ENCODE data around the gene CDK14.

DNA sequence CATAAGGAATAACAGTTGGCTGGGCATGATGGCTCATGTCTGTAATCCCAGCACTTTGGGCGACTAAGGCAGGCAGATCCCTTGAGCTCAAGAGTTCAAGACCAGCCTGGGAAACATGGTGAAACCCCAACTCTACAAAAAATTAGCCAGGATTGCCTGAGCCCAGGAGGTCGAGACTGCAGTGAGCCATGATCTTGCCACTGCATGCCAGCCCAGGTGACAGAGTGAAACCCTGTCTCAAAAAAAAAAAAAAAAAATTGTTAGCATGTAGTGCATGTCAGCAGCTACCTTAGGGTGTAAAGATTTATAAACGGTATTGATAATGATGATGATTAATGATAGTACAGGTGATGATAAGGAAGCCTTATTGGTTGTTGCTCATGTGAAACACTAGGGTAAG is 336.9 kb downstream of the CDK14 start:
- TF ChIP-seq POLR2A (IDR thresholded peaks at IDR 0.05; ENCODE audit: low read depth, low read length) (no peak), EZH2 (IDR thresholded peaks at IDR 0.05; ENCODE audit: borderline replicate concordance, low read depth, low read length, severe bottlenecking) (no peak), POLR2AphosphoS5 (IDR thresholded peaks at IDR 0.05; ENCODE audit: insufficient read depth, low read depth, low read length) (no peak), FOS (IDR thresholded peaks at IDR 0.05; ENCODE audit: borderline replicate concordance, insufficient read depth, low read length) (no peak)
- TF ChIP-seq, protein P1, sequence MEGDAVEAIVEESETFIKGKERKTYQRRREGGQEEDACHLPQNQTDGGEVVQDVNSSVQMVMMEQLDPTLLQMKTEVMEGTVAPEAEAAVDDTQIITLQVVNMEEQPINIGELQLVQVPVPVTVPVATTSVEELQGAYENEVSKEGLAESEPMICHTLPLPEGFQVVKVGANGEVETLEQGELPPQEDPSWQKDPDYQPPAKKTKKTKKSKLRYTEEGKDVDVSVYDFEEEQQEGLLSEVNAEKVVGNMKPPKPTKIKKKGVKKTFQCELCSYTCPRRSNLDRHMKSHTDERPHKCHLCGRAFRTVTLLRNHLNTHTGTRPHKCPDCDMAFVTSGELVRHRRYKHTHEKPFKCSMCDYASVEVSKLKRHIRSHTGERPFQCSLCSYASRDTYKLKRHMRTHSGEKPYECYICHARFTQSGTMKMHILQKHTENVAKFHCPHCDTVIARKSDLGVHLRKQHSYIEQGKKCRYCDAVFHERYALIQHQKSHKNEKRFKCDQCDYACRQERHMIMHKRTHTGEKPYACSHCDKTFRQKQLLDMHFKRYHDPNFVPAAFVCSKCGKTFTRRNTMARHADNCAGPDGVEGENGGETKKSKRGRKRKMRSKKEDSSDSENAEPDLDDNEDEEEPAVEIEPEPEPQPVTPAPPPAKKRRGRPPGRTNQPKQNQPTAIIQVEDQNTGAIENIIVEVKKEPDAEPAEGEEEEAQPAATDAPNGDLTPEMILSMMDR (IDR thresholded peaks at IDR 0.05; ENCODE audit: extremely low read depth in 1 of 2, insufficient read depth in 1 of 2, low read depth in 1 of 2, low read length in 2 of 2): no peak
